Measurements from ENCODE around the gene GRK6. TPM values are rescaled to one million over a fixed set of nuclear protein-coding genes. Genes with fewer than 3 reads are reported as not detected.

The GRK6 gene
- total RNA-seq, 4 donors from 2014 or later, result 29.1 to 62.2 (median 37.1) TPM

- Histone ChIP-seq H3K27me3 (no peaks in the 10 kb centered on the region), H3K36me3 (peaks cover 12% of the 10 kb centered on the region), H3K4me3 (peak overlapping the region; percentile 74), H3K9me3 (no peaks in the 10 kb centered on the region), H3K4me1 (peaks cover 66% of the 10 kb centered on the region), H3K27ac (peak overlapping the region; percentile 46)
- 1% methylated on average over 27 of the region's 31 CpGs for WGBS
- no peak for TF ChIP-seq CTCF (IDR thresholded peaks at IDR 0.05)
- no peak for TF ChIP-seq EP300 (IDR thresholded peaks at IDR 0.05)
- no peak for TF ChIP-seq POLR2A (IDR thresholded peaks at IDR 0.05)
- TF ChIP-seq POLR2AphosphoS5 (IDR thresholded peaks at IDR 0.05), result no peak
- DNase-seq (ENCODE audit: low spot score in 2 of 2), result no peak
These were observed 27.4 kb downstream of the GRK6 start for GRCh38 chr5:177453852-177454396.

- peaks cover 17% of the 10 kb centered on the region for H3K36me3 ChIP-seq
- WGBS, result under 1% methylated on average over 20 of the region's 84 CpGs
- peak overlapping the region; percentile 46 for H3K27ac ChIP-seq
- peak; percentile 93 to 97 for TF ChIP-seq CTCF (IDR thresholded peaks at IDR 0.05)
- TF ChIP-seq POLR2A (IDR thresholded peaks at IDR 0.05), result no peak
- TF ChIP-seq POLR2AphosphoS5 (IDR thresholded peaks at IDR 0.05), result peak in 1 of 3 donors; percentile 29
- TF ChIP-seq EP300 (IDR thresholded peaks at IDR 0.05), result no peak
- H3K4me3 ChIP-seq, result peak overlapping the region; percentile 74
- H3K27me3 ChIP-seq, result no peaks in the 10 kb centered on the region
- peak; percentile 95 for DNase-seq (ENCODE audit: low spot score in 2 of 2)
- peaks cover 63% of the 10 kb centered on the region for H3K4me1 ChIP-seq
- no peaks in the 10 kb centered on the region for H3K9me3 ChIP-seq
These were observed 28.0 kb downstream of the GRK6 start for GRCh38 chr5:177454397-177455035.

- DNase-seq (ENCODE audit: low spot score in 2 of 2), result peak in 1 of 2 donors; percentile 89
- WGBS, result 0% methylated on average over 6 of the region's 80 CpGs
- Histone ChIP-seq H3K27me3 (no peaks in the 10 kb centered on the region), H3K36me3 (peaks cover 23% of the 10 kb centered on the region), H3K9me3 (no peaks in the 10 kb centered on the region), H3K4me1 (peaks cover 56% of the 10 kb centered on the region), H3K27ac (peak overlapping the region; percentile 46), H3K4me3 (peak overlapping the region; percentile 74)
- TF ChIP-seq CTCF (IDR thresholded peaks at IDR 0.05) (peak; percentile 48 to 65), POLR2A (IDR thresholded peaks at IDR 0.05) (no peak)
These were observed 28.7 kb downstream of the GRK6 start for GRCh38 chr5:177455036-177455660.

- peaks cover 24% of the 10 kb centered on the region for H3K36me3 ChIP-seq
- peak; percentile 58 to 94 for TF ChIP-seq CTCF (IDR thresholded peaks at IDR 0.05)
- no peak for TF ChIP-seq EP300 (IDR thresholded peaks at IDR 0.05)
- no peak for TF ChIP-seq POLR2A (IDR thresholded peaks at IDR 0.05)
- H3K4me3 ChIP-seq, result peak overlapping the region; percentile 74
- under 1% methylated on average over 37 of the region's 76 CpGs for WGBS
- H3K27ac ChIP-seq, result peak overlapping the region; percentile 46
- H3K27me3 ChIP-seq, result no peaks in the 10 kb centered on the region
- DNase-seq (ENCODE audit: low spot score in 2 of 2), result peak; percentile 97
- no peaks in the 10 kb centered on the region for H3K9me3 ChIP-seq
- peaks cover 50% of the 10 kb centered on the region for H3K4me1 ChIP-seq
These were observed 29.4 kb downstream of the GRK6 start for GRCh38 chr5:177455661-177456590.
